Activated naive CD4-positive, alpha-beta T cell treated with anti-CD3 and anti-CD28 coated beads for 36 hours (primary cell): ENCODE results near the gene MGAM2. TPM values are rescaled to one million over a fixed set of nuclear protein-coding genes. Genes with fewer than 3 reads are reported as not detected.

ENCODE experiments used
- CTCF ChIA-PET: fragments of 350-600 bp; sonication (Branson Sonifier 250); formaldehyde crosslinking; loops from one replicate; lab custom pipeline; 2021; ENCODE audit warnings: antibody characterized with exemption; lab: Charles Lee
- DNase-seq: peaks from one replicate; pipeline ENCODE4 v3.0.0-alpha.2; 2020
- H3K27ac Mint-ChIP-seq: one replicate; pipeline ENCODE4 v1.8.0; 2021; ENCODE audit warnings: mild to moderate bottlenecking, mixed read lengths
- H3K27me3 Mint-ChIP-seq: one replicate; pipeline ENCODE4 v1.8.0; 2021; ENCODE audit warnings: low read depth, mixed read lengths
- H3K36me3 Mint-ChIP-seq: one replicate; pipeline ENCODE4 v1.8.0; 2021; ENCODE audit warnings: low read depth, mixed read lengths
- H3K4me1 Mint-ChIP-seq: one replicate; pipeline ENCODE4 v1.8.0; 2021; ENCODE audit warnings: low read depth, mixed read lengths
- H3K4me3 Mint-ChIP-seq: one replicate; pipeline ENCODE4 v1.8.0; 2021; ENCODE audit warnings: mild to moderate bottlenecking, moderate library complexity, mixed read lengths
- H3K9me3 Mint-ChIP-seq: one replicate; pipeline ENCODE4 v1.8.0; 2021; ENCODE audit warnings: mixed read lengths
- intact Hi-C: fragments of 100-400 bp; cut with micrococcal nuclease; formaldehyde crosslinking; loops from one replicate; pipeline ENCODE4 v1.15.1; 2023
- total RNA-seq, 2 experiments: library from RNA; stranded (reverse); gene quantifications; one replicate each; pipeline ENCODE4 v1.2.3, GENCODE V29; 2021

Gene MGAM2
- not detected for total RNA-seq

- no peaks in the 10 kb centered on the region for H3K4me1 Mint-ChIP-seq
- CTCF ChIA-PET: interaction anchor here (2.9 kb wide), 1 partner anchor 136 kb away, joined by 7 read pairs; no protein-coding TSS in a partner anchor
- H3K27me3 Mint-ChIP-seq: peaks cover 15% of the 10 kb centered on the region
- no peak within 1 kb of the TSS for H3K4me3 Mint-ChIP-seq
- no peak for DNase-seq
- intact Hi-C loops: no loop called here
- H3K9me3 Mint-ChIP-seq: no peaks in the 10 kb centered on the region
- no peaks in the 10 kb centered on the region for H3K36me3 Mint-ChIP-seq
- no peak within 1 kb of the TSS for H3K27ac Mint-ChIP-seq
Observed at GRCh38 chr7:142111499-142111898, at the start of gene MGAM2. MGAM2 (plus strand) TSS chr7:142111718; CDS start chr7:142116874, 5,156 bp downstream.

DNA sequence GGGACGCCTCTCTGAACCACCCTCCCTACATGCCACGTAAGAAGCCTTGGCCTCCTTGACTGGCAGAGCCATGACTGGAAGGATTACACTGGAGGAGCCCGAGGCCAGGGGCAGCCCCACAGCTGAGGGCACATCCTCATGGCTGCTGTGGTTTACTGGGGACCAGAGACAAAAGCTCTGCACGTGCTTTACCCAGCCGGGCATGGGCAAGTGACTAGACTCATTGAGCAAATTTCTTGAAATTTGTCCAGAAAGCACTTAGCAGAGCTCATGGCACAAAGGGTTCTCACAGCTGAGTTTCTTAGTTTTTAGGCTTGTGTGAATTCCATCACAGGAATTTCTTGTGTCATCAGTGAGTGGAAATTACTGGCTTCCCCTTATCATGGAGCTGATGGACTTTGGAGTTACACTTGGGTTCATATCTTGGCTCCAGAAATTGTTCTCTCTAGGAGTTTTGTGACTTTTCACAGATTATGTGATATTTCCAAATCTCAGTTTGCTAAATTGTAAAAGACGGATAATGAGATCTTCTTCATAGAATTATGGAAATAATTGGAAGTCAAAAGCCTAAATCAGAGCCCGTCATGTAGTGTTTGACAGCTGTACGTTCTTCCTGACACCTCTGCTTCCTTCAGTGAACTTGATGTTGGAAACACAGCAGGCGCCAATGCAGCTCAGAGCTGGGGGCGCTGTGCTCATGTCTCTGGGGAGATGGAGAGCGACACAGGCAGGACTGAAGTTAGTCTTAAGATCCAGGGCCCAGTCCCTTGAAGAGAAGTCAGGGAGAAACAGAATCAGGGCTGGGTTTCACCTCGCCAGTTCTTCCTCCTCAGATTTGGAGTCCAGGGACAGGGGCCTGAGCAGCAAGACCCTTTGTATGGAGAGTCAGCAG is 47.7 kb upstream of the MGAM2 start:
- intact Hi-C loops: no loop called here
- no peak overlapping the region for H3K4me3 Mint-ChIP-seq
- no peak for DNase-seq
- H3K27me3 Mint-ChIP-seq: peaks cover 2% of the 10 kb centered on the region
- no peak overlapping the region for H3K27ac Mint-ChIP-seq
- H3K9me3 Mint-ChIP-seq: no peaks in the 10 kb centered on the region
- H3K4me1 Mint-ChIP-seq: no peaks in the 10 kb centered on the region
- no peaks in the 10 kb centered on the region for H3K36me3 Mint-ChIP-seq
- CTCF ChIA-PET: interaction anchor here (0.6 kb wide), 1 partner anchor 251 kb away, joined by 3 read pairs; no protein-coding TSS in a partner anchor

- Mint-ChIP-seq H3K27me3 (no peaks in the 10 kb centered on the region), H3K36me3 (no peaks in the 10 kb centered on the region), H3K4me3 (no peak overlapping the region), H3K9me3 (no peaks in the 10 kb centered on the region), H3K27ac (no peak overlapping the region), H3K4me1 (no peaks in the 10 kb centered on the region)
- CTCF ChIA-PET: interaction anchor here (0.9 kb wide), 1 partner anchor 18 kb away, joined by 5 read pairs; no protein-coding TSS in a partner anchor
- intact Hi-C loops: no loop called here
- no peak for DNase-seq
Observed at GRCh38 chr7:142066536-142066935, 45.0 kb upstream of the MGAM2 start.

DNA sequence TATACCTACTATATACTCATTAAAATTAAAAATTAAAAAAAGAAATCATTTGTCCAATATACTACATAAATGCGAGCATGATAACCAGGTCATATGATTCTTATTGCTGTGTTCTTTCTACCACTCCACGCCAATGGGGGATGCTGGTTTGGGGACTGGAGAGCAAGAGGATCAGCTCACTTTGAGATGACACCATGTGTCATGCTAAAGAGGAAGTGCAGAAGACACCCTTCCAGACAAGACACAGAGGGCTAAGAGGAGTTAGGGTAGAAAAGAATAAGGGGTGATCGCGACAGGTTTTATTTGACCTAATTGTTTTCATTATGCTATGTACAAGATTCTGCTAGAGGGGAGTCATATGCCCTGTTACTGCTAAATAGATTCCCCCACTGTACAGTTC is 33.8 kb upstream of the MGAM2 start:
- Mint-ChIP-seq H3K27me3 (peaks cover 11% of the 10 kb centered on the region), H3K27ac (no peak overlapping the region), H3K4me1 (no peaks in the 10 kb centered on the region), H3K36me3 (no peaks in the 10 kb centered on the region), H3K9me3 (no peaks in the 10 kb centered on the region), H3K4me3 (no peak overlapping the region)
- intact Hi-C loops: no loop called here
- CTCF ChIA-PET: no interaction called here
- no peak for DNase-seq

GRCh38 chr7:142083605-142084004 is 27.9 kb upstream of the MGAM2 start:
- intact Hi-C loops: no loop called here
- Mint-ChIP-seq H3K9me3 (no peaks in the 10 kb centered on the region), H3K4me1 (no peaks in the 10 kb centered on the region), H3K27ac (no peak overlapping the region), H3K4me3 (no peak overlapping the region), H3K27me3 (peaks cover 2% of the 10 kb centered on the region), H3K36me3 (no peaks in the 10 kb centered on the region)
- no peak for DNase-seq
- CTCF ChIA-PET: interaction anchor here (0.7 kb wide), 1 partner anchor 15 kb away, joined by 3 read pairs; no protein-coding TSS in a partner anchor

DNA sequence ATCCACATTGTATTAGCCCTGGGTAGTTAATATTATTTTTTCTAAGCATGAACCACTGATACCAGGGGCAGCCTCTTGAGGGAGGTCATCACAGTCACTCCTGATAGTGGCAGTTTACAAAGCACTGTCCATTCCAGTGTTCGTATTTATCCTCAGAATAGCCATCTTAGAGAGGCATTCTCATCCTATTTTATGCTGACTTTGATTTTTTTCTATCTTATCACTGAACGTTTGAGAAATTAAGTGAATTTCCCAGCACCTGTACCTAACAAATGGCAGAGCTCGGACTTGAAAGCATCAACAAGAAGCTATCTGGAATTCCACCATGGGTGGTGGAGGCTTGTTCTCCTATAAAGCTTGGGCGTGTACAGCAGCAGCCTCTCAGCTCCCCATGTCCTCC is 26.1 kb upstream of the MGAM2 start:
- DNase-seq: no peak
- intact Hi-C loops: no loop called here
- Mint-ChIP-seq H3K4me3 (no peak overlapping the region), H3K9me3 (no peaks in the 10 kb centered on the region), H3K27ac (no peak overlapping the region), H3K36me3 (no peaks in the 10 kb centered on the region), H3K4me1 (no peaks in the 10 kb centered on the region), H3K27me3 (peaks cover 2% of the 10 kb centered on the region)
- CTCF ChIA-PET: no interaction called here

- intact Hi-C loops: no loop called here
- Mint-ChIP-seq H3K27me3 (peaks cover 2% of the 10 kb centered on the region), H3K4me1 (no peaks in the 10 kb centered on the region), H3K27ac (no peak overlapping the region), H3K9me3 (no peaks in the 10 kb centered on the region), H3K4me3 (no peak overlapping the region), H3K36me3 (no peaks in the 10 kb centered on the region)
- DNase-seq: no peak
- CTCF ChIA-PET: interaction anchor here (0.7 kb wide), 1 partner anchor 36 kb away, joined by 3 read pairs; no protein-coding TSS in a partner anchor
Observed at GRCh38 chr7:142088022-142088714, 23.4 kb upstream of the MGAM2 start.

- H3K4me1 Mint-ChIP-seq: no peaks in the 10 kb centered on the region
- no peak overlapping the region for H3K27ac Mint-ChIP-seq
- DNase-seq: no peak
- H3K4me3 Mint-ChIP-seq: no peak overlapping the region
- H3K36me3 Mint-ChIP-seq: no peaks in the 10 kb centered on the region
- H3K9me3 Mint-ChIP-seq: no peaks in the 10 kb centered on the region
- CTCF ChIA-PET: interaction anchor here (0.7 kb wide), 1 partner anchor 37 kb away, joined by 3 read pairs; no protein-coding TSS in a partner anchor
- no peaks in the 10 kb centered on the region for H3K27me3 Mint-ChIP-seq
- intact Hi-C loops: no loop called here
Observed at GRCh38 chr7:142089035-142089434, 22.5 kb upstream of the MGAM2 start.

DNA sequence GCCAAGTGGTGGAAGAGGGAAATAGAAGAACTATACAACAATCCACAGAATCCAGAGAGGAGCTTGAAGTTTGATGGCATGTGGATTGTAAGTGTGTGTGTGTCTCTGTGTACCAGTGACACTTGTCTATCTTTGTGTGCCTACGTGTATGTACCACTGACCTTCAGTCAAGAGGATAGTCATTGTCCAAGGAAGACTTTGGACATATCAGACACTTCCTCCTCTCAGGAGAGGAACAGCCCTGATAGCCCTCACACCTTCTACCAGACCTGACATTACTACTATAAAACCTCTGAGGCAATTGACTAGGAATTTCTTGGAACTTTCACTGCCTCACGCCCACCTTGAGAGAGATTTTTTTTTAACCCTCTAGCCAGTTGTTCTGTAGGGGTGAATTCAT is 19.6 kb upstream of the MGAM2 start:
- CTCF ChIA-PET: no interaction called here
- Mint-ChIP-seq H3K27ac (no peak overlapping the region), H3K9me3 (no peaks in the 10 kb centered on the region), H3K36me3 (no peaks in the 10 kb centered on the region), H3K4me1 (no peaks in the 10 kb centered on the region), H3K27me3 (no peaks in the 10 kb centered on the region), H3K4me3 (no peak overlapping the region)
- DNase-seq: no peak
- intact Hi-C loops: no loop called here

DNA sequence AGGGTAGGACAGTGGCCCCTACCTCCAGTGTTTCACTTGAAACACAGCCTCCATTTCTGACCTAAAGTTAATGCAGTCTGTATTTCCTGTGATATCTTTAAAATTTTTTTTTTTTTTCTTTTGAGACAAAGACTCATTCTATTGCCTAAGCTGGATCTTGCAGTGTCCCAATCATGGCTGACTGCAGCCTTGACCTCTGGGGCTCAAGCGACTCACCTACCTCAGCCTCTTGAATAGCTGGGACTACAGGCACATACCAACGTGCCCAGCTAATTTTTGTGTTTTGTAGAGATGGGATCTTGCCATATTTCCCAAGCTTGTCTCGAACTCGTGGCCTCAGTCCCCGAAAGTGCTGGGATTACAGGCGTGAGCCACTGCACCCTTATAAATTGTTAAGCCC is 16.7 kb upstream of the MGAM2 start:
- CTCF ChIA-PET: no interaction called here

DNA sequence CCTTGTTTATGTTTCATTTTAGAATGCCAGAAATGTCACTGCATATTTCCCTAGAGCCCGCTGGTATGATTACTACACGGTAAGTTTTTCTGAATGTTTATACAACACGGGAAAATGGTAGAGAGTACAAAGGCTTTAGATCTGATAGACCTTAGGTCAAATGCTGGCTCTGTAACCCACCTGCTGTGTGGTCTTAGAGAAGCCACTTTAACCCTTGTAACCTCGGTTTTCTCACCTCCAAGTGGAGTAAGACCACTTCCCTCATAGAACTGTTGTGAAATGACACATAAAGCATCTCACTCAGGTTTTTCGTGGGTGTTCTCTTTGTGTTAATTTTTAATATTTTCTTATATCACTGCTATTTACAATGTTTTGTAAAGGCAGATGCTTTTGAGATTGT is 13.9 kb upstream of the MGAM2 start:
- H3K36me3 Mint-ChIP-seq: no peaks in the 10 kb centered on the region
- CTCF ChIA-PET: no interaction called here
- H3K4me3 Mint-ChIP-seq: no peak overlapping the region
- H3K27ac Mint-ChIP-seq: no peak overlapping the region
- no peaks in the 10 kb centered on the region for H3K4me1 Mint-ChIP-seq
- no peak for DNase-seq
- H3K27me3 Mint-ChIP-seq: no peaks in the 10 kb centered on the region
- no peaks in the 10 kb centered on the region for H3K9me3 Mint-ChIP-seq
- intact Hi-C loops: no loop called here

More for the DNA sequence above, 16.7 kb upstream of the MGAM2 start:
- intact Hi-C loops: no loop called here
- H3K27me3 Mint-ChIP-seq: no peaks in the 10 kb centered on the region
- no peak overlapping the region for H3K4me3 Mint-ChIP-seq
- H3K27ac Mint-ChIP-seq: no peak overlapping the region
- no peaks in the 10 kb centered on the region for H3K36me3 Mint-ChIP-seq
- H3K9me3 Mint-ChIP-seq: no peaks in the 10 kb centered on the region
- no peak for DNase-seq
- H3K4me1 Mint-ChIP-seq: no peaks in the 10 kb centered on the region

DNA sequence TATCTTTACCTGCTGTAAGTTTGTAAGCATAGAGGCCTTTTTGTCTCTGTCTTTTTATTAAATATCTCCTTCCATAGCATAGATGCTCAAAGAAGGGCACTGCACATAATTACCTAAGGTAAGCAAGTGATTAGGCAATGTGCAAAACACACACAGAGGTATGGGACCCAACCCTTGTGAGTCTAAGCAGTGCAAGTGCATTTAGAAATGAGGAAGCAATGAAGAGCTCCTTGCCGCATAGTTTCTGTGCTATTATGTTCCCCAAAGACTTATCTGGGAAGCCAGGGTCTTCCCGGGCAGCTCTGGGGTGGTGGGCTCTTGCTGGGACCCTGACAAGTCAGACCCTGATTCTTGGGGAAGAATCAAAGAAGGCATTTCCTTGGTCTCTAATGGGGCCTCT is 13.5 kb upstream of the MGAM2 start:
- intact Hi-C loops: no loop called here
- Mint-ChIP-seq H3K9me3 (no peaks in the 10 kb centered on the region), H3K27me3 (no peaks in the 10 kb centered on the region), H3K36me3 (no peaks in the 10 kb centered on the region), H3K27ac (no peak overlapping the region), H3K4me1 (no peaks in the 10 kb centered on the region), H3K4me3 (no peak overlapping the region)
- CTCF ChIA-PET: no interaction called here
- DNase-seq: no peak
